Spleen (tissue), 7 donors: ENCODE measurements around the gene MAEA.

Experiments
- CTCF ChIP-seq, 11 experiments: fragments of 200-600 bp in 7 of 11; fragments of 450-650 bp in 4 of 11; sonication (generic) in 4 of 11; IDR thresholded peaks in 8 of 11; conservative IDR thresholded peaks in 3 of 11; 1 replicate in 7 of 11; 2 replicates in 4 of 11; pipeline versions ENCODE4 v1.4.0 to v1.8.0; 2016 to 2021; ENCODE audit warnings: antibody characterized with exemption in 11 of 11, inconsistent platforms in 4 of 11, mild to moderate bottlenecking in 1 of 11
- POLR2A ChIP-seq, 3 donors: fragments of 450-650 bp; IDR thresholded peaks; one replicate each; pipeline ENCODE4 v1.5.1; 2017; ENCODE audit warnings: antibody characterized with exemption in 3 of 3, mild to moderate bottlenecking in 1 of 3
- POLR2AphosphoS5 ChIP-seq, 3 donors: sonication (generic); formaldehyde crosslinking; IDR thresholded peaks; one replicate each; pipeline ENCODE4 v1.5.1; 2017; ENCODE audit warnings: antibody characterized with exemption in 3 of 3
- donor health status: DM: no; HTN: no; CAD: no; lungs with moderate emphysema.
- donor health status: DM: no; HTN: no; CAD: no.
- donor health status: DM: no; HTN: no; CAD: no.

GRCh38 chr4:1296324-1297022 is 6.8 kb downstream of the MAEA start:
- TF ChIP-seq CTCF (IDR thresholded peaks at IDR 0.05 in 8 of 11, conservative IDR thresholded peaks at IDR 0.05 in 3 of 11) (no peak), POLR2A (IDR thresholded peaks at IDR 0.05) (no peak), POLR2AphosphoS5 (IDR thresholded peaks at IDR 0.05) (no peak)
